Gastrocnemius medialis (tissue), 4 donors: ENCODE data around the gene LPAR3.

Experiments used
- CTCF ChIP-seq, 5 experiments: fragments of 450-650 bp in 3 of 5; fragments of 200-600 bp in 2 of 5; sonication (generic) in 2 of 5; IDR thresholded peaks in 4 of 5; conservative IDR thresholded peaks in 1 of 5; 1 replicate in 4 of 5; 2 replicates in 1 of 5; pipeline ENCODE4 v1.5.1; 2016 to 2019; ENCODE audit warnings: antibody characterized with exemption in 5 of 5, mild to moderate bottlenecking in 3 of 5, moderate library complexity in 3 of 5
- POLR2A ChIP-seq, 2 donors: fragments of 450-650 bp; IDR thresholded peaks; one replicate each; pipeline ENCODE4 v1.6.1; 2017; ENCODE audit warnings: antibody characterized with exemption in 2 of 2, mild to moderate bottlenecking in 2 of 2, moderate library complexity in 2 of 2

- TF ChIP-seq POLR2A (IDR thresholded peaks at IDR 0.05), result no peak
- no peak for TF ChIP-seq CTCF (IDR thresholded peaks at IDR 0.05 in 4 of 5, conservative IDR thresholded peaks at IDR 0.05 in 1 of 5)
These were observed 33.1 kb downstream of the LPAR3 start for GRCh38 chr1:84859866-84860265.
